SK-N-SH (cell line): Measurements from ENCODE around the gene IGHMBP2. TPM values are rescaled to one million over a fixed set of nuclear protein-coding genes. Genes with fewer than 3 reads are reported as not detected.

ENCODE experiments used
- EZH2phosphoT487 ChIP-seq: fragments of 200-600 bp; sonication (generic); IDR thresholded peaks from 2 replicates; pipeline ENCODE4 v1.6.1; 2017; ENCODE audit warnings: low read depth, mixed run types, mild to moderate bottlenecking, antibody characterized with exemption, moderate library complexity, borderline replicate concordance
- POLR2AphosphoS5 ChIP-seq: IDR thresholded peaks from 2 replicates; pipeline ENCODE4 v1.6.1; 2012; ENCODE audit warnings: low read depth, low read length
- RXRA ChIP-seq: IDR thresholded peaks from 2 replicates; pipeline ENCODE4 v1.4.0; 2012; ENCODE audit warnings: low read depth, mild to moderate bottlenecking, borderline replicate concordance
- SIN3A ChIP-seq: IDR thresholded peaks from 2 replicates; pipeline ENCODE4 v1.6.1; 2012; ENCODE audit warnings: low read depth, mild to moderate bottlenecking, low read length, moderate library complexity, borderline replicate concordance
- TEAD4 ChIP-seq: IDR thresholded peaks from 2 replicates; pipeline ENCODE4 v1.4.0; 2012; ENCODE audit warnings: mild to moderate bottlenecking, borderline replicate concordance; ENCODE audit not compliant: insufficient read depth
- polyA plus RNA-seq, 3 experiments: library from polyadenylated mRNA; depleted of rRNA; stranded (reverse); fragments of >200 nt; gene quantifications; 2 replicates each; pipeline ENCODE4 v1.2.3, GENCODE V29; 2012
- TF ChIP-seq, protein P1 (sequence below): fragments of 200-600 bp; sonication (generic); IDR thresholded peaks from 2 replicates; pipeline ENCODE4 v1.6.1; 2017; ENCODE audit warnings: antibody characterized with exemption, mild to moderate bottlenecking, moderate library complexity
- TF ChIP-seq, protein P2 (sequence below): fragments of 150-350 bp; IDR thresholded peaks from 2 replicates; pipeline ENCODE4 v1.6.1; 2016; ENCODE audit warnings: mild to moderate bottlenecking, low read depth, low read length

Gene IGHMBP2
- polyA plus RNA-seq, 1 of the 3 experiments (the other 2 are of a cell fraction): 9.0 TPM

DNA sequence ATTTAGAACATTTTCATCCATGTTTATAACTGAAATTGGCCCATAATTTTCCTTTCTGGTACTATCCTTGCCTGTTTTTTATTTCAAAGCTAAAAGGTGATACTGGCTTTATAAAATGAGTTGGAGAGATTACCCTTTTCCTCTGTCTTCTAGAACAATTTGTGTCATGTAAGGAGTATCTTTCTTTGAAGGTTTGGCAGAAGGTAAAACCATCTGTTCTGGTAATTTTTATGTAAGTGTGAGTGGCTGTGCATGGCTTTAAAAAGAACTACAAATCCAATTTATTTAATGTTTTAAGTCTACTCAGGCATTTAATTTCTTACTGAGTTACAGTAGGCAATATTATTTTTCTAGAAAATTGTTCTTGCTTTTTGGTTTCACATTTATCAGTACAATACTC, 84.8 kb downstream of the IGHMBP2 start (continued):
- TF ChIP-seq, protein P1, sequence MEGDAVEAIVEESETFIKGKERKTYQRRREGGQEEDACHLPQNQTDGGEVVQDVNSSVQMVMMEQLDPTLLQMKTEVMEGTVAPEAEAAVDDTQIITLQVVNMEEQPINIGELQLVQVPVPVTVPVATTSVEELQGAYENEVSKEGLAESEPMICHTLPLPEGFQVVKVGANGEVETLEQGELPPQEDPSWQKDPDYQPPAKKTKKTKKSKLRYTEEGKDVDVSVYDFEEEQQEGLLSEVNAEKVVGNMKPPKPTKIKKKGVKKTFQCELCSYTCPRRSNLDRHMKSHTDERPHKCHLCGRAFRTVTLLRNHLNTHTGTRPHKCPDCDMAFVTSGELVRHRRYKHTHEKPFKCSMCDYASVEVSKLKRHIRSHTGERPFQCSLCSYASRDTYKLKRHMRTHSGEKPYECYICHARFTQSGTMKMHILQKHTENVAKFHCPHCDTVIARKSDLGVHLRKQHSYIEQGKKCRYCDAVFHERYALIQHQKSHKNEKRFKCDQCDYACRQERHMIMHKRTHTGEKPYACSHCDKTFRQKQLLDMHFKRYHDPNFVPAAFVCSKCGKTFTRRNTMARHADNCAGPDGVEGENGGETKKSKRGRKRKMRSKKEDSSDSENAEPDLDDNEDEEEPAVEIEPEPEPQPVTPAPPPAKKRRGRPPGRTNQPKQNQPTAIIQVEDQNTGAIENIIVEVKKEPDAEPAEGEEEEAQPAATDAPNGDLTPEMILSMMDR: no peak
- TF ChIP-seq POLR2AphosphoS5 (no peak), SIN3A (no peak), TEAD4 (no peak), RXRA (no peak), EZH2phosphoT487 (no peak)
- TF ChIP-seq, protein P2, sequence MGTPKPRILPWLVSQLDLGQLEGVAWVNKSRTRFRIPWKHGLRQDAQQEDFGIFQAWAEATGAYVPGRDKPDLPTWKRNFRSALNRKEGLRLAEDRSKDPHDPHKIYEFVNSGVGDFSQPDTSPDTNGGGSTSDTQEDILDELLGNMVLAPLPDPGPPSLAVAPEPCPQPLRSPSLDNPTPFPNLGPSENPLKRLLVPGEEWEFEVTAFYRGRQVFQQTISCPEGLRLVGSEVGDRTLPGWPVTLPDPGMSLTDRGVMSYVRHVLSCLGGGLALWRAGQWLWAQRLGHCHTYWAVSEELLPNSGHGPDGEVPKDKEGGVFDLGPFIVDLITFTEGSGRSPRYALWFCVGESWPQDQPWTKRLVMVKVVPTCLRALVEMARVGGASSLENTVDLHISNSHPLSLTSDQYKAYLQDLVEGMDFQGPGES: no peak

Other genes starting within 250 kb of the IGHMBP2 start
- gene GAL, start 219.3 kb upstream of the IGHMBP2 start, polyA plus RNA-seq (2012; rRNA removed): 1.6 and 1.8 TPM in 2 replicates
- 2.0 and 3.5 TPM in 2 replicates for gene TESMIN, start 152.4 kb upstream of the IGHMBP2 start, polyA plus RNA-seq (2012; rRNA removed)
- 22.5 and 31.2 TPM in 2 replicates for gene CPT1A, start 62.0 kb upstream of the IGHMBP2 start, polyA plus RNA-seq (2012; rRNA removed)
- 98.3 and 125 TPM in 2 replicates for gene MRPL21, start 59 bp upstream of the IGHMBP2 start, polyA plus RNA-seq (2012; rRNA removed)
- not detected in 2 replicates for gene MRGPRD, start 77.1 kb downstream of the IGHMBP2 start, polyA plus RNA-seq (2012; rRNA removed)
- 0.18 and 0.19 TPM in 2 replicates for gene MRGPRF, start 109.4 kb downstream of the IGHMBP2 start, polyA plus RNA-seq (2012; rRNA removed)
- 7.6 and 8.7 TPM in 2 replicates for gene TPCN2, start 145.0 kb downstream of the IGHMBP2 start, polyA plus RNA-seq (2012; rRNA removed)